Activated CD4-positive, alpha-beta memory T cell treated with anti-CD3 and anti-CD28 coated beads for 36 hours (primary cell): ENCODE measurements around the gene KIAA1614. TPM values are rescaled to one million over a fixed set of nuclear protein-coding genes. Genes with fewer than 3 reads are reported as not detected.

Experiments
- CTCF ChIA-PET: fragments of 350-600 bp; sonication (Branson Sonifier 250); formaldehyde crosslinking; loops from one replicate; lab custom pipeline; 2021; ENCODE audit warnings: antibody characterized with exemption, inconsistent platforms; lab: Charles Lee
- POLR2A ChIA-PET: fragments of 350-600 bp; sonication (Branson Sonifier 250); formaldehyde crosslinking; loops from one replicate; lab custom pipeline; 2021; ENCODE audit warnings: antibody characterized with exemption; lab: Charles Lee
- DNase-seq: peaks from one replicate; pipeline ENCODE4 v3.0.0-alpha.2; 2020
- H3K27ac Mint-ChIP-seq: one replicate; pipeline ENCODE4 v1.8.0; 2021; ENCODE audit warnings: mixed read lengths
- H3K27me3 Mint-ChIP-seq: one replicate; pipeline ENCODE4 v1.8.0; 2021; ENCODE audit warnings: mixed read lengths
- H3K36me3 Mint-ChIP-seq: one replicate; pipeline ENCODE4 v1.8.0; 2021; ENCODE audit warnings: mixed read lengths
- H3K4me1 Mint-ChIP-seq: one replicate; pipeline ENCODE4 v1.8.0; 2021; ENCODE audit warnings: low read depth, mixed read lengths
- H3K4me3 Mint-ChIP-seq: one replicate; pipeline ENCODE4 v1.8.0; 2021; ENCODE audit warnings: mild to moderate bottlenecking, mixed read lengths
- H3K9me3 Mint-ChIP-seq: one replicate; pipeline ENCODE4 v1.8.0; 2021; ENCODE audit warnings: mixed read lengths
- intact Hi-C: fragments of 100-400 bp; cut with micrococcal nuclease; formaldehyde crosslinking; loops from one replicate; pipeline ENCODE4 v1.15.1; 2023
- total RNA-seq, 2 experiments: library from RNA; stranded (reverse); gene quantifications; one replicate each; pipeline ENCODE4 v1.2.3, GENCODE V29; 2021

Gene KIAA1614
- total RNA-seq, 2 experiments from 2014 or later = not detected

DNA sequence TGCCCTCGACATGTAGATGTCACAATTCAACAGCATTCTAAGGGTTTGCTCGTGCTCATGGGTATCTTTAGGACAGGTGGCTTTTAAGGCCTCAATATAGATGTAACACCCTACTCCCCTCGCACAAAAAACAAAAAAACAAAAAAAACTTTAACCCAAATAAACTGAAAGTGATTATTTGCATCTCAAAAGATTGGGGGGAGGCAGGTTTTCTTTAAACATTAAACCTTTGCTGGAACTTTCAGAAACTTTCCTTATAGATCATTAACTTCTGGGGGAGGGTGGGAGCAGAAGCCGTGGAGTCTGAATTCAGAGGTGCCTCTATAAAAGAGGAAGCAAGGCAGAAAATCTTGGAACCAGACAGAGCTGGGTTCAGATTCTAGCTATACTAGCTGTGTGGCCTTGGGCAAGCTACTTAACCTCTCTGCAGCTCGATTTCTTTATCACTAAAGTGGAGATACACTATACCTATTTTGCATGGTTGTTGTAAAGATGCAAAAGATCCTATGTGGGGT is 3.2 kb upstream of the KIAA1614 start:
- ChIA-PET CTCF (interaction anchor here (0.6 kb wide), 1 partner anchor 37 kb away, joined by 3 read pairs; no protein-coding TSS in a partner anchor), POLR2A (no interaction called here)
- DNase-seq = no peak
- no peak overlapping the region for H3K4me3 Mint-ChIP-seq
- intact Hi-C loops = no loop called here
- H3K36me3 Mint-ChIP-seq = no peaks in the 10 kb centered on the region
- H3K27me3 Mint-ChIP-seq = peaks cover 31% of the 10 kb centered on the region
- peaks cover 9% of the 10 kb centered on the region for H3K4me1 Mint-ChIP-seq
- H3K27ac Mint-ChIP-seq = no peak overlapping the region
- H3K9me3 Mint-ChIP-seq = peaks cover under 1% of the 10 kb centered on the region

- Mint-ChIP-seq H3K36me3 (no peaks in the 10 kb centered on the region), H3K9me3 (no peaks in the 10 kb centered on the region), H3K27me3 (peaks cover 31% of the 10 kb centered on the region), H3K4me1 (peaks cover 9% of the 10 kb centered on the region), H3K4me3 (no peak overlapping the region), H3K27ac (no peak overlapping the region)
- intact Hi-C loops = no loop called here
- DNase-seq = no peak
- ChIA-PET CTCF (no interaction called here), POLR2A (interaction anchor here (0.6 kb wide), 1 partner anchor 123 kb away, joined by 5 read pairs; no protein-coding TSS in a partner anchor)
These were observed 981 bp upstream of the KIAA1614 start for GRCh38 chr1:180911640-180912191.

GRCh38 chr1:180912211-180912800 is 391 bp upstream of the KIAA1614 start:
- DNase-seq = no peak
- ChIA-PET POLR2A (interaction anchor here (0.6 kb wide), 1 partner anchor 123 kb away, joined by 5 read pairs; no protein-coding TSS in a partner anchor), CTCF (interaction anchor here (0.6 kb wide), 1 partner anchor 727 kb away, joined by 3 read pairs; no protein-coding TSS in a partner anchor)
- no peaks in the 10 kb centered on the region for H3K9me3 Mint-ChIP-seq
- H3K4me3 Mint-ChIP-seq = no peak overlapping the region
- H3K4me1 Mint-ChIP-seq = peaks cover 9% of the 10 kb centered on the region
- intact Hi-C loops = no loop called here
- no peaks in the 10 kb centered on the region for H3K36me3 Mint-ChIP-seq
- no peak overlapping the region for H3K27ac Mint-ChIP-seq
- H3K27me3 Mint-ChIP-seq = peaks cover 29% of the 10 kb centered on the region

DNA sequence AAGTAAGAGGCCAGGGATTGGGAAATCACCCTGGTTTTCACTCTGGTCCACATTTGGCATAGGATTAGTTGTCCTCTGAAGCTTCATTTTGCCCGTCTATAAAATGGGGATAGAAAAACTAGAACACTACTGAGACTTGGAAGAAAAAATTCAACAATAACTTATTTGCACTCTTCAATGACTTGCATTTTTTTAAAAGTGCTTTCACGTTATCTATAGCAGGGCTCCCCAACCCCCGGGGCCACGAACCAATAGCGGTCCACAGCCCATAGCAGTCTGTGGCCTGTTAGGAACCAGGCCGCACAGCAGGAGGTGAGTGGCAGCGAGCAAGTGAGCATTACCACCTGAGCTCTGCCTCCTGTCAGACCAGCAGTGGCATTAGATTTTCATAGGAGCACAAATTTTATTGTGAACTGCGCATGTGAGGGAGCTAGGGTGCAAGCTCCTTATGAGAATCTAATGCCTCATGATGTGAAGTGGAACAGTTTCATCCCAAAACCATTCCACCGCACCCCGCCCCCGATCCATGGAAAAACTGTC is 2.8 kb downstream of the KIAA1614 start:
- ChIA-PET POLR2A (no interaction called here), CTCF (no interaction called here)
- Mint-ChIP-seq H3K9me3 (no peaks in the 10 kb centered on the region), H3K4me1 (peaks cover 4% of the 10 kb centered on the region), H3K27me3 (peaks cover 20% of the 10 kb centered on the region), H3K27ac (no peak overlapping the region), H3K36me3 (no peaks in the 10 kb centered on the region), H3K4me3 (no peak overlapping the region)
- intact Hi-C loops = no loop called here
- no peak for DNase-seq

DNA sequence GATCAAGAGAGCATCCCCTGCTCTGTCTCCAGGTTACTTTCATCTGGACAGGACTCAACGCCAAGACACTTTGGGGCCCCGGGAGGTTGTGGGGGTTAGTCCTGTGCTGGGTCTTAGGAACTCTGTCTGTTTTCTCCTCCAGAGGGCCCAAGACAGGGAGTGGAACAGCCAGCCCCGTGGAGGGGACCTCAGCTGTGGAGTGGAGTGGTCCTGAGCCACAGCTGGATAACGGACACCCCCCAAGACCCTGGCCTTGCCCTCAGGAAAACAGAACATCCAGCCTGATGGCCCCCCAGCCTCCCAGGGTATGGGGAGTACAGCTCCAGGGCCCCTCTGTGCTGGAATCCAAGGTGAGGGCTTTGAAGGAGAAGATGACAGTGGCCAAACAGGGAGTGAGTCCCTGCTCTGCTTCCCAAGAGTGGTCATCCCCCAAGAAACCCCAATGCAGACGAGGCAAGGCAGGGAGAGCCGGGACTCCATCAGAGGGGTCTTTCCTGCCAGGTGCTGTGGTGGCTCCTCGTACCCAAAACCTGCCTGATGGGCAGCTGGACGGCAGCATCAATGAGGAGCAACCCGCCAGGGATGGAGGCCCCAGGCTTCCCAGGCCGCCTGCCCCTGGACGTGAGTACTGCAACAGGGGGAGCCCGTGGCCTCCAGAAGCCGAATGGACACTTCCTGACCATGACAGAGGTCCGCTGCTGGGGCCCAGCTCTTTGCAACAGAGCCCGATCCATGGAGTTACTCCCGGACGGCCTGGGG is 3.5 kb downstream of the KIAA1614 start:
- H3K9me3 Mint-ChIP-seq = no peaks in the 10 kb centered on the region
- ChIA-PET CTCF (no interaction called here), POLR2A (no interaction called here)
- no peak overlapping the region for H3K27ac Mint-ChIP-seq
- no peak for DNase-seq
- H3K36me3 Mint-ChIP-seq = no peaks in the 10 kb centered on the region
- intact Hi-C loops = no loop called here
- peaks cover 19% of the 10 kb centered on the region for H3K27me3 Mint-ChIP-seq
- no peak overlapping the region for H3K4me3 Mint-ChIP-seq
- H3K4me1 Mint-ChIP-seq = peaks cover 4% of the 10 kb centered on the region

DNA sequence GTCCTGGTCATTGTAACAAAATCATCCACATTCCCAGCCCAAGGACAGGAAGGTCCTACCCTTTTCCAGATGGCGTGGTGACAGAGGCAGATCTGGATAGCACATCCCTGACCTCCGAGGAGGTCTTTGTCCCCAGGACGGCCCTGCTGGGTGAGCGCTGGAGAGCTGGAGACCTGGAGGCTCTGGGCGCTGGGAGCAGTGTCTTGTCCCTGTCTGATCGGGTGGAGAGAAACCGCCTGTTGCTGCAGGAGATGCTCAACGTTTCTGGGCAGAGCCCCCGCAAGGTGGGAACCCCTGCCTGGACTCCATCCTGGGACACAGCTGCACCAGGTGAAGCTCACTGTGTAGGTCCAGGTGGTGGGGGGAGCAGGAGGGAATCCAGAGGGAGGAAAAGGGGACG is 4.1 kb downstream of the KIAA1614 start:
- POLR2A ChIA-PET = no interaction called here
- Mint-ChIP-seq H3K27me3 (peaks cover 13% of the 10 kb centered on the region), H3K36me3 (no peaks in the 10 kb centered on the region), H3K4me1 (peaks cover 4% of the 10 kb centered on the region), H3K4me3 (no peak overlapping the region), H3K27ac (no peak overlapping the region), H3K9me3 (no peaks in the 10 kb centered on the region)
- intact Hi-C loops = no loop called here
- CTCF ChIA-PET = no interaction called here
- DNase-seq = no peak

GRCh38 chr1:180917306-180918065 is 4.8 kb downstream of the KIAA1614 start:
- no peak overlapping the region for H3K4me3 Mint-ChIP-seq
- intact Hi-C loops = no loop called here
- DNase-seq = no peak
- H3K27me3 Mint-ChIP-seq = peaks cover 8% of the 10 kb centered on the region
- ChIA-PET POLR2A (no interaction called here), CTCF (no interaction called here)
- peaks cover 4% of the 10 kb centered on the region for H3K4me1 Mint-ChIP-seq
- H3K9me3 Mint-ChIP-seq = no peaks in the 10 kb centered on the region
- H3K27ac Mint-ChIP-seq = no peak overlapping the region
- H3K36me3 Mint-ChIP-seq = no peaks in the 10 kb centered on the region

DNA sequence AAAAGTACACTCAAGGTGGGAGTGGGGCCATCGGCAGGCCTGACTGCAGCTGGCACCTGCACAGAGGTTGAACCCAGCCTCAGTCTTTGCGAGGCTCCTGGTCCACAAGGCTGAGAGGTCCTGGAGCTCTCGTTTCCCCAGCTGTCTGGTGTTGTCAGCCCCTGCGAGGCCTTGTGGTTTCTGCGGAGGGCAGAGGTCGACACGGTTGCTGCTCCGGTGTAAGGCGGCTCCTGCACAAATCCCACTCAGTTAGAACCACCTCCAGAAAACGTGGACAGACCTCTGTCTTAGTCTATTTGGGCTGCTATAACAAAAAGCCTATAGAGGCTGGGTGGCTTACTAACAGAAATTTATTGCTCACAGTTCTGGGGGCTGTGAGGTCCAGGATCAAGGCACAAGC is 5.8 kb downstream of the KIAA1614 start:
- H3K4me1 Mint-ChIP-seq = peaks cover 2% of the 10 kb centered on the region
- H3K9me3 Mint-ChIP-seq = no peaks in the 10 kb centered on the region
- peaks cover 6% of the 10 kb centered on the region for H3K27me3 Mint-ChIP-seq
- intact Hi-C loops = no loop called here
- H3K27ac Mint-ChIP-seq = no peak overlapping the region
- POLR2A ChIA-PET = no interaction called here
- DNase-seq = no peak
- CTCF ChIA-PET = no interaction called here
- H3K36me3 Mint-ChIP-seq = no peaks in the 10 kb centered on the region
- H3K4me3 Mint-ChIP-seq = no peak overlapping the region

DNA sequence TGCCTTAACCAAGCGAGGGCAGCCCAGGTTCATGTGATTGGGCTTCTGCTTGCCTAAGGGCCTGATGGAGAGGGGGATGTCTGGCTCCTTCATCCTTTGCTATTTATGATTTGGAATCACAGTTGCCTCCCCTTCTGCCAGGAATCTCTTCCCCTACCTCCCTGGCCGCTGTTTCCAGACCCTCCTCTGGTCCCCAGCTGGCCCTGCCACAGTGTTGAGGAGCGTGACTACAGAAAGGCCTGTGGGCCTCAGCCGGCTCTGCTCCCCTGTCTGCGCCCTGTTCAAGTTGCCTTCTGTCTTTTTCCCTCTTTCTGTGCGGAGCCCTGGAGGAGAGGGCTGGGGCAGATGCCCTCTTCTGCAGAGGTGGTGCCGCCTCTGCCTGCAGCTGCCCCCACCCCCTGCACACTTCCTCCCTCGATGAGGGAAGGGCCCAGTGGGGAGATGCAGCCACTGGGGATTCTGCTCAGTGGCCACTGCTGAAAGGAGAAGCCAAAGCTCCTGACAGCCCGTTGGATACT is 6.5 kb downstream of the KIAA1614 start:
- H3K36me3 Mint-ChIP-seq = no peaks in the 10 kb centered on the region
- no peak overlapping the region for H3K27ac Mint-ChIP-seq
- ChIA-PET CTCF (no interaction called here), POLR2A (no interaction called here)
- intact Hi-C loops = no loop called here
- H3K9me3 Mint-ChIP-seq = no peaks in the 10 kb centered on the region
- no peak for DNase-seq
- no peaks in the 10 kb centered on the region for H3K4me1 Mint-ChIP-seq
- H3K4me3 Mint-ChIP-seq = no peak overlapping the region
- H3K27me3 Mint-ChIP-seq = no peaks in the 10 kb centered on the region

DNA sequence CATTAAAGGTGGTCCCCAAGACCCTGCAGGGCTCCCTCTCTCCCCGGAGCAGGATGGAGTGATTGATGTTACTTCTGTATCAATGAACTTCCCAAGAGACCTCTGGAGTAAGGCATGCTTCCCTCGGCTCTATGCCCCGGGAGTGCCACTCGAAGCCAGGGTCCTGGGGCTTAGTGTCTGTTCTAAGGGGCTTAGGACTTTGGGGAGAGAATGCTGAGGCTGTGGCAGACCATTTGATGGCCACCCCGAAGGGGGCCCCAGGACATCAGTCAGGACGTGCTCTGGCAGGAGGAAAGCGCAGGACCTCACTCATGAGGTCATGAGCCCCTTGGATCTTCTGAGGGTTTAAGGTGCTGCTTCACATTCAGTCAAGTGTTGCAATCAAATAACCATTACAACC is 7.5 kb downstream of the KIAA1614 start:
- no peak overlapping the region for H3K27ac Mint-ChIP-seq
- no peaks in the 10 kb centered on the region for H3K27me3 Mint-ChIP-seq
- CTCF ChIA-PET = interaction anchor here (1.2 kb wide), 1 partner anchor 38 kb away, joined by 4 read pairs; no protein-coding TSS in a partner anchor
- no peaks in the 10 kb centered on the region for H3K36me3 Mint-ChIP-seq
- intact Hi-C loops = no loop called here
- no peaks in the 10 kb centered on the region for H3K4me1 Mint-ChIP-seq
- POLR2A ChIA-PET = no interaction called here
- no peak overlapping the region for H3K4me3 Mint-ChIP-seq
- no peak for DNase-seq
- H3K9me3 Mint-ChIP-seq = no peaks in the 10 kb centered on the region

DNA sequence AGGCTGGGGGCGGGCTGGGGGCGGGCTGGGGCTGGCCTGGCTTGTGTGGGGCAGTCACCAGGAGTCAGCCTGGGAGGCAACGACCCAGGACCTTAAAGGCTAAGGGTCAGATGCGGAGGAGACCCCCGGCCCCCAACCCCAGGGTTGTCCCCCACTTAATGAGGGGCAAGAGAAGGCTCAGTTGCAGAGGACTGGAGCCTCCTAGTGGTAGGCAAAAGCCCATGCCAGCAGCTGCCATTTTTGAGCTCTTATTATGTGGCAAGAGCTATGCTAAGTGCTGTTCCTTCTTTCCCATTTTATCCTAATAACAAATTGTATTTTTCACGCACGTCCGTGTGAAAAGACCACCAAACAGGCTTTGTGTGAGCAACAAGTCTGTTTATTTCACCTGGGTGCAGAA is 8.0 kb downstream of the KIAA1614 start:
- no peaks in the 10 kb centered on the region for H3K9me3 Mint-ChIP-seq
- no peaks in the 10 kb centered on the region for H3K4me1 Mint-ChIP-seq
- no peak overlapping the region for H3K27ac Mint-ChIP-seq
- intact Hi-C loops = no loop called here
- DNase-seq = no peak
- CTCF ChIA-PET = interaction anchor here (1.2 kb wide), 1 partner anchor 39 kb away, joined by 4 read pairs; no protein-coding TSS in a partner anchor
- no peaks in the 10 kb centered on the region for H3K27me3 Mint-ChIP-seq
- POLR2A ChIA-PET = interaction anchor here (0.6 kb wide), 1 partner anchor 393 kb away, joined by 4 read pairs; no protein-coding TSS in a partner anchor
- no peaks in the 10 kb centered on the region for H3K36me3 Mint-ChIP-seq
- H3K4me3 Mint-ChIP-seq = no peak overlapping the region
